Mucosa of stomach (tissue), 1 donor: ENCODE measurements around the gene SMPDL3A.
"Not testable (repeated sequence)": the region's sequence is repeated elsewhere in the genome, so short reads cannot be mapped to it uniquely, and the experiment has no call there.

ENCODE experiments used
- H3K27me3 ChIP-seq: one replicate; pipeline ENCODE4 v1.7.0; 2013; ENCODE audit warnings: mild to moderate bottlenecking, low read length; ENCODE audit not compliant: control insufficient read depth, insufficient read depth
- H3K36me3 ChIP-seq: one replicate; pipeline ENCODE4 v1.7.0; 2013; ENCODE audit warnings: low read length; ENCODE audit not compliant: control insufficient read depth, insufficient read depth
- H3K4me1 ChIP-seq: one replicate; pipeline ENCODE4 v1.7.0; 2013; ENCODE audit warnings: mild to moderate bottlenecking, low read length; ENCODE audit not compliant: control insufficient read depth, insufficient read depth
- H3K4me3 ChIP-seq: one replicate; pipeline ENCODE4 v1.7.0; 2013; ENCODE audit warnings: low read length
- H3K9ac ChIP-seq: one replicate; pipeline ENCODE4 v1.7.0; 2013; ENCODE audit warnings: mild to moderate bottlenecking, low read length, moderate library complexity
- H3K9me3 ChIP-seq: one replicate; pipeline ENCODE4 v1.7.0; 2013; ENCODE audit warnings: mild to moderate bottlenecking, low read length, moderate library complexity; ENCODE audit not compliant: control insufficient read depth
- donor health status: Pancreatic carcinoma.

Gene SMPDL3A, protein sequence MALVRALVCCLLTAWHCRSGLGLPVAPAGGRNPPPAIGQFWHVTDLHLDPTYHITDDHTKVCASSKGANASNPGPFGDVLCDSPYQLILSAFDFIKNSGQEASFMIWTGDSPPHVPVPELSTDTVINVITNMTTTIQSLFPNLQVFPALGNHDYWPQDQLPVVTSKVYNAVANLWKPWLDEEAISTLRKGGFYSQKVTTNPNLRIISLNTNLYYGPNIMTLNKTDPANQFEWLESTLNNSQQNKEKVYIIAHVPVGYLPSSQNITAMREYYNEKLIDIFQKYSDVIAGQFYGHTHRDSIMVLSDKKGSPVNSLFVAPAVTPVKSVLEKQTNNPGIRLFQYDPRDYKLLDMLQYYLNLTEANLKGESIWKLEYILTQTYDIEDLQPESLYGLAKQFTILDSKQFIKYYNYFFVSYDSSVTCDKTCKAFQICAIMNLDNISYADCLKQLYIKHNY

DNA sequence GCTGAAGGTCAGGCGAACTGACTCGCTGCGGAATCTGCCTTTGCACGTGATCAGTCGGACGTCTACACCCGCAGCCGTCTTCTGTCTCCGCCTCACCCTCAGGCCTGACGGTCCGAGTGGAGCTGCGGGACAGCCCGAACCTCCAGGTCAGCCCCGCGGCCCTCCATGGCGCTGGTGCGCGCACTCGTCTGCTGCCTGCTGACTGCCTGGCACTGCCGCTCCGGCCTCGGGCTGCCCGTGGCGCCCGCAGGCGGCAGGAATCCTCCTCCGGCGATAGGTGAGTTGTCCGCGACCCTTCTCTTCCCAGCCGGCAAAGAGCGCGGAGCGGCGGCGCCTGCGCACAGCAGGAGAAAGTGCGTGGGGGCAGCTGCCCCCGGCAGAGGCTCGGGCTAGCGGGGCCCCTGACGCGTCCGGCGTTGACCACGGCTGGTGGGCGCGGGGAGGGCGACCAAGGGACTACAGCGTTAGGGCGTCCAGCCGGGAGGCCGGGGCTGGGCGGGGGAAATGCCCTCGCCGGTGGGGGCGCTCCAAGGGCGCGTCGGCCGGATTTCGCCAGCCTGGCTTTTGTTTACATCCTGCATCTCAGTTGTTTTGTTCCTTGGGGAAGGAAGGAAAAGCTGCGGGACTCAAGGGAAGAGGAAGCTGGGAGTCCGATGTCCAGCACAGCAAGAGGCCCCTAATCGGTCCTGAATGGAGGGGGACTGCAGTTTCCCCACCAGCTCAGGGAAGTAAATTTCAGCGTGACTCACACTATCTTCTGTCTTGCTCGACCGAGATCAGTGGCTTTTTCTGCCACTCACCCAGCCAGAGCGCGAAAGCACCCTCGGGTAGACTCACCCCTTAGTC lies at the start of gene SMPDL3A:
SMPDL3A (plus strand) TSS at position 77 of the 846 bp plus-strand sequence; CDS start at position 166, 89 bp downstream.
- Histone ChIP-seq H3K9ac (peak within 1 kb of the TSS; percentile 90), H3K4me1 (peaks cover 40% of the 10 kb centered on the region), H3K36me3 (no peaks in the 10 kb centered on the region), H3K9me3 (no peaks in the 10 kb centered on the region), H3K27me3 (no peaks in the 10 kb centered on the region), H3K4me3 (peak within 1 kb of the TSS; percentile 98)

DNA sequence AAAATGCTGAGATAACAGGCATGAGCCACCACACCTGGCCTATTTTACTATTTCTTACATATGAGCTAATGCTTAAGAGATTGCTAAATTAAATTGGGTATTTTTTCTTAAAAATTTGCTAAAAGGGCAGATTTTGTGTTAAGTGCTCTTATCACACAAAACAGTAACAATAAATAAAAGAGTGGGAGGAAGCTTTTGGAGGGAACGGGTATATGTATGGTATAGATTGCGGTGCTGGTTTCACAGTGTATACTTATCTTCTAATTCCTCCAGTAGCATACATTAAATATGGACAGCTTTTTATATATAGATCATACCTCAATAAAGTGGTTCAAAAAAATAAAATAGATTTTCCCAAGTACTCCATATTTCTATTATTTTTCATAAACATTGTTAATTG lies 49.0 kb upstream of the SMPDL3A start:
- H3K9me3 ChIP-seq, result no peaks in the 10 kb centered on the region
- no peaks in the 10 kb centered on the region for H3K4me1 ChIP-seq
- H3K9ac ChIP-seq, result no peak overlapping the region
- H3K27me3 ChIP-seq, result no peaks in the 10 kb centered on the region
- H3K36me3 ChIP-seq, result no peaks in the 10 kb centered on the region
- H3K4me3 ChIP-seq, result no peak overlapping the region

DNA sequence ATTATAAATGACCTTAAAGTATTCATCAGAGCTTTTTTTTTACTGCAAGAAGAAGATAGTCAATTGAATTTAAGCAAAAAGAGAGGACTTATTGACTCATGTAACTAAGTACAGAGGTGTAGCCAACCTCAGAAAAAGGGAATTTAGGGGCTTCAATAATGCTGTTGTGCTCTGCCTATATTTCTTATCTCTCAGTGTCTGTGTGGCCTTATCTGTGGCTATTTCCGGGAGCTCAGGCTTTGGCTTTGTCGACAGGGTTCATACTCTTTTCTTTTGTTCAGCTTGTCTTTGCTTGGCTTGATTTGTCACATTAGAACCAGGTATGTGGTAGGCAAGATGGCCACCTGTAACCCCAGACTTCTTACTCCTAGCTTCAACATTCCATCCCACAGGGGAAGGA lies 48.1 kb upstream of the SMPDL3A start:
- H3K4me3 ChIP-seq, result no peak overlapping the region
- H3K27me3 ChIP-seq, result no peaks in the 10 kb centered on the region
- no peaks in the 10 kb centered on the region for H3K4me1 ChIP-seq
- no peaks in the 10 kb centered on the region for H3K9me3 ChIP-seq
- H3K36me3 ChIP-seq, result no peaks in the 10 kb centered on the region
- H3K9ac ChIP-seq, result no peak overlapping the region

DNA sequence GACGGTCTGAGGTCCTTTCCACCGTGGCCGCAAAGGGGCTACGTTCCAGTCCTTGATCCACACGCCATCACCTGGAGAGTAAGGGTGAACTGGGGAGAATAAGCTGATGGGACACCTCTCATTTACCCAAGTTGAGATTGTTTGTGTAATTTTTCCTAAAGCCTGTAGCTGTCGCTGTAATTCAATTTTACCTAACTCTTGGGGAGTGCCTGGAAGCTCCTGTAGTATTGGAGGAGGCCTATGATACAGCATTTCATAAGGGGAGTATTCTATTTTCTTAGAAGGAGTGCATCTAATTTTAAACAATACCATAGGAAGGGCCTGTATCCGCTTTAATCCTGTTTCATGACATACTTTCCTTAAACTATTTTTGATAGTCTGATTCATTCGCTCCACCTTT lies 44.8 kb upstream of the SMPDL3A start:
- not testable (repeated sequence) for H3K36me3 ChIP-seq, H3K27me3 ChIP-seq, H3K9me3 ChIP-seq, H3K9ac ChIP-seq, H3K4me3 ChIP-seq, H3K4me1 ChIP-seq

DNA sequence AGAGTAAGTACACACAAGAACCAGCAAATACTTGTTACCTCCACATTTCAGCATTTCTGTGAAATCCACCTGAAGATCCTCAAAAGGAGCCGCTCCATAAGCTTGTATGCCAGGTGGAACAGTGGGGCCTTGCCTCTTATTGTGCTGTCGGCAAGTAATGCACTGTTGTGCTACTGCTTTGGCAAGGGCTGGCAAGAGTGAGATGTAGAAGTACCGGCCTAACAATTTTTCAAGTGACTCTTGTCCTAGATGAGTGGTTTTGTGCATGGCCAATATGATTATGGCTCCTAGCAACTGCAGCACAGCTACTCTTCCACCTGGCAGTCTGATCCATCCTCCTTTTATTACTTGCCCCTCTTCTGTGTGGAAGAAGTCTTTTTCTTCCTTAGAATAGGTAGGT lies 44.2 kb upstream of the SMPDL3A start:
- not testable (repeated sequence) for H3K27me3 ChIP-seq, H3K9me3 ChIP-seq, H3K4me3 ChIP-seq, H3K36me3 ChIP-seq, H3K4me1 ChIP-seq, H3K9ac ChIP-seq

DNA sequence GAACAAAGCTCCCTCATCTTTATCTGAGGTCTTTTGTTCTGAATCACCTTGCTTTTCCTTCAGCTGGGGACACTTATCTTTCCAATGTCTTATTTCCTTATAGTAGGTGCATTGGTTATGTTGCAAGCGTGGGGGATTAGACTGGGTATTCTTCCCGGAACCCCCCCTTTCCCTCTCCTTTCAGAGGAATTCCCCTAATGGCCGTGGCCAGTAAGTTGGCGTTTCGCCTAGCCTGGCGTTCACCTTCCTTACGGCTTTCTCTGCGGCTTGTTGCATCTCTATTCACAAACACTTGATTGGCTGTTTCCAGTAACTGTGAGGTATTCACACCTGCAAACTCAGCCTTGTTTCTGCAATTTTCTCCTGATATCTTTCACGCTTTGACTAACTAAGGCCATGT lies 42.4 kb upstream of the SMPDL3A start:
- Histone ChIP-seq H3K27me3 (no peaks in the 10 kb centered on the region), H3K4me3 (no peak overlapping the region), H3K9me3 (no peaks in the 10 kb centered on the region), H3K9ac (no peak overlapping the region), H3K36me3 (no peaks in the 10 kb centered on the region), H3K4me1 (no peaks in the 10 kb centered on the region)

DNA sequence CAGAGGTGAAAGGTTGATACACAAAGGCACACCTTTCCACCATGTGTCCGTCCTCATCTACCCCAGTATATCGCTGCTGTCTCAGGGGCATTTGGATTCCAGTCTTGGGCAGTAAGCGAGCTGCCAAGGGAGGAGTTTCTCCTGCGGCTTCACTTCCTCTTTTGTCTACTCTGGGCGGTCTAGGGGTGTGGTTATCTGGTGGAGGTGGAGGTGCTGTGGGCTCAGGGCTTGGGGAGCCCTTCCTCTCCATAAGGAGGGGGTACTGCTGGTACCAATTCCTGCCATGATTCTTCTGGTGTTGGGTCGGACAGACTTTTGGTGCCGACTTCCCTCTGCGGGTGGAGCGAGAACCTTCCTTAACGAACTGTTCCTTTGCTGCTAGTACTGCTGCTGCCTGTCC lies 41.5 kb upstream of the SMPDL3A start:
- Histone ChIP-seq H3K36me3 (no peaks in the 10 kb centered on the region), H3K4me1 (no peaks in the 10 kb centered on the region), H3K9me3 (no peaks in the 10 kb centered on the region), H3K4me3 (no peak overlapping the region), H3K27me3 (no peaks in the 10 kb centered on the region), H3K9ac (no peak overlapping the region)

DNA sequence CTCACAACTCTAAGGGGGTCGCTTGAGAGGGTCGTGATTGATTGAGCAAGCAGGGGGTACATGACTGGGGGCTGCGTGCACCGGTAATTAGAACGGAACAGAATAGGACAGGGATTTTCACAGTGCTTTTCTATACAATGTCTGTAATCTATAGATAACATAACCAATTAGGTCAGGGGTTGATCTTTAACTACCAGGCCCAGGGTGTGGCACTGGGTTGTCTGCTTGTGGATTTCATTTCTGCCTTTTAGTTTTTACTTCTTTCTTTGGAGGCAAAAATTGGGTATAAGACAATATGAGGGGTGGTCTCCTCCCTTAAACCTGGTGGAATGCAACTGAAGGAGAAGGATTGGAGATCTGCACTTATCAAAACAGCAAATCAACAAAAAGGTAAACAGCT lies 40.1 kb upstream of the SMPDL3A start:
- not testable (repeated sequence) for H3K9ac ChIP-seq, H3K4me1 ChIP-seq, H3K9me3 ChIP-seq, H3K27me3 ChIP-seq, H3K36me3 ChIP-seq, H3K4me3 ChIP-seq

DNA sequence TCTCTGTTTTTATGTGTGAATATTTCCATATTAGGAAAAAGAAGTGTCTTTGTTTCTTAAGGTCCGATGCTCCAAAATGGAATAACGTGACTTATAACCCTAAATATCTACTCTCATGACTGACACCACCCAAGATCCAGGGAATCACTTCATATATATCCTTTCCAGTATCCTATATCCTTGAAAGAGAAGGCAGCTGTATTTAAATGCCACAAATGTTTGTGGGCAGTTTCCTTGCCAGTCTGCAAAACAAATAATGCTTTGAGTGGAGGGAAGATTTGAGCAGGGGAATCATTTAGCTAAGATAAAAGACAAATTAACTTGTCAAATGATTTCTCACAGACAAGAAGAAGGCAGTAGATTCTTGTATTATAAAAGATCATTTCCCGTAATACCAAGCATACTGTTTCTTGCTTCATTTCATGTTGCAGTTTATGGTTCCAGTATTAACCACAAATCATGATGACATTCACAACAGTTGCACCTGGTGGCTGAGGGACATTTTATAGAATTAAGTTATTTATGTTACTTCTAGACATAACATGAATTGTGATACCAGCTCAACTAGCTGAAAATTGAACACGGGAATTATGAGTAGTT lies 39.5 kb upstream of the SMPDL3A start:
- no peak overlapping the region for H3K4me3 ChIP-seq
- H3K4me1 ChIP-seq, result no peaks in the 10 kb centered on the region
- no peak overlapping the region for H3K9ac ChIP-seq
- no peaks in the 10 kb centered on the region for H3K27me3 ChIP-seq
- no peaks in the 10 kb centered on the region for H3K36me3 ChIP-seq
- H3K9me3 ChIP-seq, result no peaks in the 10 kb centered on the region

DNA sequence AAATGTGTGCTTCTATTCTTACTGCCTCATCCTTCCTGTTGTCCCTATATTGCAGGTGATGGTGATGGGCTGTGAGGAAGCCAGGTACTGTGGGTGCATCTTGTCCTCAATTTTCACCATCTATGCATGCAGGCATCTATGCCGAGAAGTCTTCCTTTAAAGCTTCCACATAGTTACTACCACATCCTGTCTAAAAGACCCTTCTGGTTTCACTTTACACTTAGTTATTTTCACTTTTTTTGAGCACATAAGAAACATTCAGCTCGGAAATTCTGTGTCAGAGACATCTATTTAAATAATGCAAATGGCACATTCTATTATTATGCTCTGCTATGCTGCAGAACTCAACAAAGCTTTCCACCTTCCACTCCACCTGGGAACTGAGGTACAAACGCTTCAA lies 37.7 kb upstream of the SMPDL3A start:
- H3K9me3 ChIP-seq, result no peaks in the 10 kb centered on the region
- no peak overlapping the region for H3K9ac ChIP-seq
- H3K36me3 ChIP-seq, result no peaks in the 10 kb centered on the region
- H3K27me3 ChIP-seq, result no peaks in the 10 kb centered on the region
- no peak overlapping the region for H3K4me3 ChIP-seq
- peaks cover 6% of the 10 kb centered on the region for H3K4me1 ChIP-seq

DNA sequence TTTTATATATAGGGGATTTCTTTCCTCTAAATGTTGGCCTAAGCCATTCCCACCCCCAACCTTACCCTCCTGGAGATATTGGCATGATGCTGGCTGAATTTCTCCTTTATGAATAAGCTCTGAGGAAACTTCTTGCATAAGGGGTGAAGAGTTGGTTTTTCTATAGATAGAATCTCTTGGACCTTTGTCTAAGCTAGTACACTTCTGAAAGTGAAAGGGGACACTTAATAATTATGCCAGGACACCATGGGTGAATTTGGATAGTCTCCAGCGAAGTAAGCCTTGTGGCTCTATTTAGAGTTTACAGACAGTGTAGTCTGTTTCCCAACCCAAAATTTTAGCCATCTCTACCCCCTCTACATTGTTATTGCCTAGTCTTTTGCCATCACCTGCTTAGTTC lies 36.6 kb upstream of the SMPDL3A start:
- Histone ChIP-seq H3K36me3 (no peaks in the 10 kb centered on the region), H3K9me3 (no peaks in the 10 kb centered on the region), H3K27me3 (no peaks in the 10 kb centered on the region), H3K4me3 (no peak overlapping the region), H3K9ac (no peak overlapping the region), H3K4me1 (peaks cover 10% of the 10 kb centered on the region)
